Measurements from ENCODE around the gene SMCO2. TPM values are rescaled to one million over a fixed set of nuclear protein-coding genes. Genes with fewer than 3 reads are reported as not detected.

SMCO2 gene
- total RNA-seq, 1 experiment from 2014 or later: not detected

DNA sequence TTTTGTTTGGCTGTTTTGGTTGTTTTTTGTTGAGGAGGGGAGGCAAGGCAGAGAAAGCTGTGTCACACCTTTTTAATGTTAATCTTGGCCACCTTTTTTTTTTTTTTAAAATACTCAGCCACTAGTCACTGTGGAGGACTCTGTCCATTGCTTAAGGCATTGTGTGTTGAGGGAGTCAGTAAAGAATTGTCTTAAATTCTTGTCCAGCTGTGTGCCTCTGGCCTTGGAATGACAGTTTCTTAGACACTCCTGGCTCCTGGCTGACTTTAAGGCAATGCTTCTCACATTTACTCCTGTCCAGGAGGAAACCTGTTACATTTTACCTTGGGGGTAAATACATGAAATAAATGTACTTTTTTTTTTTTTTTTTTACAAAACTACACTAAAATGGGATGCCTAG, 18.1 kb upstream of the SMCO2 start:
- no TSS peak for BruUV-seq (replicated peaks)
- H3K9ac ChIP-seq (ENCODE audit: low read length): no peak overlapping the region
- no peak overlapping the region for H2AFZ ChIP-seq (ENCODE audit: low read depth, low read length, poor library complexity, severe bottlenecking)
- DNase-seq (ENCODE audit: low read depth, low spot score) (no peak), ATAC-seq (no peak)
- no peaks in the 10 kb centered on the region for H4K20me1 ChIP-seq (ENCODE audit: insufficient read depth)
- no peaks in the 10 kb centered on the region for H3K9me2 ChIP-seq (ENCODE audit: insufficient read depth)
- H3K4me2 ChIP-seq (ENCODE audit: low read length): no peak overlapping the region
- no peaks in the 10 kb centered on the region for H3K36me3 ChIP-seq (ENCODE audit: control insufficient read depth in 1 of 2, insufficient read depth in 2 of 2, low read length in 2 of 2)
- intact Hi-C loops (cut with micrococcal nuclease): no loop called here
- no peaks in the 10 kb centered on the region for H3K4me1 ChIP-seq (ENCODE audit: control insufficient read depth in 1 of 2, insufficient read depth in 2 of 2, low read length in 2 of 2)
- H3K27ac ChIP-seq (ENCODE audit: low read depth, low read length): no peak overlapping the region
- H3K9me3 ChIP-seq (ENCODE audit: control insufficient read depth in 1 of 2, insufficient read depth in 1 of 2, low read depth in 1 of 2, low read length in 2 of 2): no peaks in the 10 kb centered on the region
- no peaks in the 10 kb centered on the region for H3K79me2 ChIP-seq (ENCODE audit: insufficient read depth, low read length)
- CTCF ChIA-PET: no interaction called here
- TF ChIP-seq, protein P1, sequence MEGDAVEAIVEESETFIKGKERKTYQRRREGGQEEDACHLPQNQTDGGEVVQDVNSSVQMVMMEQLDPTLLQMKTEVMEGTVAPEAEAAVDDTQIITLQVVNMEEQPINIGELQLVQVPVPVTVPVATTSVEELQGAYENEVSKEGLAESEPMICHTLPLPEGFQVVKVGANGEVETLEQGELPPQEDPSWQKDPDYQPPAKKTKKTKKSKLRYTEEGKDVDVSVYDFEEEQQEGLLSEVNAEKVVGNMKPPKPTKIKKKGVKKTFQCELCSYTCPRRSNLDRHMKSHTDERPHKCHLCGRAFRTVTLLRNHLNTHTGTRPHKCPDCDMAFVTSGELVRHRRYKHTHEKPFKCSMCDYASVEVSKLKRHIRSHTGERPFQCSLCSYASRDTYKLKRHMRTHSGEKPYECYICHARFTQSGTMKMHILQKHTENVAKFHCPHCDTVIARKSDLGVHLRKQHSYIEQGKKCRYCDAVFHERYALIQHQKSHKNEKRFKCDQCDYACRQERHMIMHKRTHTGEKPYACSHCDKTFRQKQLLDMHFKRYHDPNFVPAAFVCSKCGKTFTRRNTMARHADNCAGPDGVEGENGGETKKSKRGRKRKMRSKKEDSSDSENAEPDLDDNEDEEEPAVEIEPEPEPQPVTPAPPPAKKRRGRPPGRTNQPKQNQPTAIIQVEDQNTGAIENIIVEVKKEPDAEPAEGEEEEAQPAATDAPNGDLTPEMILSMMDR (IDR thresholded peaks at IDR 0.05 in 2 of 3, conservative IDR thresholded peaks at IDR 0.05 in 1 of 3; ENCODE audit: borderline replicate concordance in 1 of 3, insufficient read depth in 1 of 3, low read depth in 2 of 3, low read length in 2 of 3): no peak
- TF ChIP-seq TCF7L2 (IDR thresholded peaks at IDR 0.05; ENCODE audit: borderline replicate concordance, extremely low read depth, insufficient read depth, insufficient read length): no peak
- TF ChIP-seq ZFX (IDR thresholded peaks at IDR 0.05): no peak
- no peak for TF ChIP-seq SP1 (IDR thresholded peaks at IDR 0.05; ENCODE audit: low read depth)
- no peak for TF ChIP-seq JUND (IDR thresholded peaks at IDR 0.05)
- no peak for TF ChIP-seq ELF1 (IDR thresholded peaks at IDR 0.05; ENCODE audit: borderline replicate concordance, low read depth)
- TF ChIP-seq EZH2phosphoT487 (IDR thresholded peaks at IDR 0.05; ENCODE audit: borderline replicate concordance): no peak
- TF ChIP-seq CBX3 (IDR thresholded peaks at IDR 0.05; ENCODE audit: low read depth): no peak
- H3K27me3 ChIP-seq (ENCODE audit: insufficient read depth, low read length): no peaks in the 10 kb centered on the region
- RAD21 ChIA-PET (ENCODE audit: low non-redundant PET in 1 of 2, low total read pairs in 2 of 2, uncharacterized antibody in 2 of 2, unreplicated experiment in 2 of 2): no interaction called here
- H3K4me3 ChIP-seq (replicated peaks in 1 of 2; ENCODE audit: low read depth in 1 of 2, low read length in 2 of 2): no peak overlapping the region
- POLR2A ChIA-PET: no interaction called here

DNA sequence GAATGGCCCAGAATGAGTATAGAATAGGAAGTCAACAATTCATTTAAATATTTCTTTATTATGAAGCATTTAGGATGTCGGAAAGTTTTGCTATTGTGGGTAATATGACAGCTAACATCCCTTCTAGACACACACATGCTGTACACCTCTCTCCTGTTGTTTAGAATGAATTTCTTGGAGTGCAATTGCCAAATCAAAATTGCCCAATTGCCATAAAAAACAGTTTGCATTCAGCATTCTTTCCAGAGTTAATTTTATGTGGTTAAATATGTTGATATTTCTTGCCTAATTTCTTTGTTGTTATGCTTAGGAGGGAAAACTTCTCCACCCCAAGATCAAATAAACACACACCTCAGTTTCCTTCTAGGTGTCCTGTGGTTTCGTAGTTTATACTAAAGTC, 16.9 kb upstream of the SMCO2 start:
- CTCF ChIA-PET: no interaction called here
- Histone ChIP-seq H3K27me3 (ENCODE audit: insufficient read depth, low read length) (no peaks in the 10 kb centered on the region), H3K9ac (ENCODE audit: low read length) (no peak overlapping the region), H3K27ac (ENCODE audit: low read depth, low read length) (no peak overlapping the region), H3K4me1 (ENCODE audit: control insufficient read depth in 1 of 2, insufficient read depth in 2 of 2, low read length in 2 of 2) (no peaks in the 10 kb centered on the region), H3K4me3 (replicated peaks in 1 of 2; ENCODE audit: low read depth in 1 of 2, low read length in 2 of 2) (no peak overlapping the region), H4K20me1 (ENCODE audit: insufficient read depth) (no peaks in the 10 kb centered on the region), H3K36me3 (ENCODE audit: control insufficient read depth in 1 of 2, insufficient read depth in 2 of 2, low read length in 2 of 2) (no peaks in the 10 kb centered on the region), H2AFZ (ENCODE audit: low read depth, low read length, poor library complexity, severe bottlenecking) (no peak overlapping the region), H3K79me2 (ENCODE audit: insufficient read depth, low read length) (no peaks in the 10 kb centered on the region), H3K9me2 (ENCODE audit: insufficient read depth) (no peaks in the 10 kb centered on the region), H3K9me3 (ENCODE audit: control insufficient read depth in 1 of 2, insufficient read depth in 1 of 2, low read depth in 1 of 2, low read length in 2 of 2) (no peaks in the 10 kb centered on the region), H3K4me2 (ENCODE audit: low read length) (no peak overlapping the region)
- RAD21 ChIA-PET (ENCODE audit: low non-redundant PET in 1 of 2, low total read pairs in 2 of 2, uncharacterized antibody in 2 of 2, unreplicated experiment in 2 of 2): no interaction called here
- ATAC-seq (no peak), DNase-seq (ENCODE audit: low read depth, low spot score) (no peak)
- intact Hi-C loops (cut with micrococcal nuclease): no loop called here
- no TSS peak for BruUV-seq (replicated peaks)
- POLR2A ChIA-PET: interaction anchor here (0.7 kb wide), 1 partner anchor 139 kb away, joined by 3 read pairs; no protein-coding TSS in a partner anchor
- TF ChIP-seq, protein P1 (IDR thresholded peaks at IDR 0.05 in 2 of 3, conservative IDR thresholded peaks at IDR 0.05 in 1 of 3; ENCODE audit: borderline replicate concordance in 1 of 3, insufficient read depth in 1 of 3, low read depth in 2 of 3, low read length in 2 of 3): no peak
- TF ChIP-seq EZH2phosphoT487 (IDR thresholded peaks at IDR 0.05; ENCODE audit: borderline replicate concordance) (no peak), SP1 (IDR thresholded peaks at IDR 0.05; ENCODE audit: low read depth) (no peak), RAD21 (IDR thresholded peaks at IDR 0.05; ENCODE audit: low read depth) (no peak), CEBPB (IDR thresholded peaks at IDR 0.05; ENCODE audit: low read depth) (no peak), JUND (IDR thresholded peaks at IDR 0.05) (no peak), ELF1 (IDR thresholded peaks at IDR 0.05; ENCODE audit: borderline replicate concordance, low read depth) (no peak), YY1 (IDR thresholded peaks at IDR 0.05; ENCODE audit: extremely low read depth, insufficient replicate concordance, low read depth, low read length) (no peak), POLR2A (IDR thresholded peaks at IDR 0.05; ENCODE audit: borderline replicate concordance, extremely low read depth, insufficient read depth, insufficient read length) (no peak)
- TF ChIP-seq, protein P2, sequence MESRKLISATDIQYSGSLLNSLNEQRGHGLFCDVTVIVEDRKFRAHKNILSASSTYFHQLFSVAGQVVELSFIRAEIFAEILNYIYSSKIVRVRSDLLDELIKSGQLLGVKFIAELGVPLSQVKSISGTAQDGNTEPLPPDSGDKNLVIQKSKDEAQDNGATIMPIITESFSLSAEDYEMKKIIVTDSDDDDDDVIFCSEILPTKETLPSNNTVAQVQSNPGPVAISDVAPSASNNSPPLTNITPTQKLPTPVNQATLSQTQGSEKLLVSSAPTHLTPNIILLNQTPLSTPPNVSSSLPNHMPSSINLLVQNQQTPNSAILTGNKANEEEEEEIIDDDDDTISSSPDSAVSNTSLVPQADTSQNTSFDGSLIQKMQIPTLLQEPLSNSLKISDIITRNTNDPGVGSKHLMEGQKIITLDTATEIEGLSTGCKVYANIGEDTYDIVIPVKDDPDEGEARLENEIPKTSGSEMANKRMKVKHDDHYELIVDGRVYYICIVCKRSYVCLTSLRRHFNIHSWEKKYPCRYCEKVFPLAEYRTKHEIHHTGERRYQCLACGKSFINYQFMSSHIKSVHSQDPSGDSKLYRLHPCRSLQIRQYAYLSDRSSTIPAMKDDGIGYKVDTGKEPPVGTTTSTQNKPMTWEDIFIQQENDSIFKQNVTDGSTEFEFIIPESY (IDR thresholded peaks at IDR 0.05; ENCODE audit: extremely low read depth, insufficient replicate concordance, low read length): no peak
- TF ChIP-seq, protein P3, sequence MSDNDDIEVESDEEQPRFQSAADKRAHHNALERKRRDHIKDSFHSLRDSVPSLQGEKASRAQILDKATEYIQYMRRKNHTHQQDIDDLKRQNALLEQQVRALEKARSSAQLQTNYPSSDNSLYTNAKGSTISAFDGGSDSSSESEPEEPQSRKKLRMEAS (IDR thresholded peaks at IDR 0.05): no peak
